ENCODE measurements around the gene TMED10.
"Not testable (repeated sequence)": the region's sequence is repeated elsewhere in the genome, so short reads cannot be mapped to it uniquely, and the experiment has no call there.

Gene TMED10

GRCh38 chr14:75164809-75165208 lies 11.6 kb downstream of the TMED10 start:
- Mint-ChIP-seq H3K4me1 (ENCODE audit: low read depth in 2 of 2) (peaks cover 39 to 53% of the 10 kb centered on the region in 2 donors), H3K36me3 (ENCODE audit: insufficient read depth) (peaks cover 13% of the 10 kb centered on the region), H3K4me3 (no peak overlapping the region), H3K27ac (peak overlapping the region in 1 of 2 donors; percentile 38), H3K9me3 (no peaks in the 10 kb centered on the region), H3K27me3 (no peaks in the 10 kb centered on the region)
- ATAC-seq (replicated peaks) = no peak
- DNase-seq = no peak

GRCh38 chr14:75163677-75164076 lies 12.7 kb downstream of the TMED10 start:
- Mint-ChIP-seq H3K36me3 (ENCODE audit: insufficient read depth) (peaks cover 17% of the 10 kb centered on the region), H3K27me3 (no peaks in the 10 kb centered on the region), H3K9me3 (no peaks in the 10 kb centered on the region), H3K4me1 (ENCODE audit: low read depth in 2 of 2) (peaks cover 38 to 54% of the 10 kb centered on the region in 2 donors), H3K27ac (peak overlapping the region in 1 of 2 donors; percentile 57), H3K4me3 (no peak overlapping the region)
- DNase-seq = no peak
- ATAC-seq (replicated peaks) = no peak

GRCh38 chr14:75162631-75163030 lies 13.8 kb downstream of the TMED10 start:
- ATAC-seq (replicated peaks) (peak; percentile 41), DNase-seq (no peak)
- Mint-ChIP-seq H3K27ac (peak overlapping the region in 1 of 2 donors; percentile 70), H3K4me3 (no peak overlapping the region), H3K4me1 (ENCODE audit: low read depth in 2 of 2) (peaks cover 33 to 44% of the 10 kb centered on the region in 2 donors), H3K27me3 (no peaks in the 10 kb centered on the region), H3K36me3 (ENCODE audit: insufficient read depth) (peaks cover 17% of the 10 kb centered on the region), H3K9me3 (no peaks in the 10 kb centered on the region)

- peak overlapping the region in 1 of 2 donors; percentile 82 for H3K27ac Mint-ChIP-seq
- ATAC-seq (replicated peaks) = no peak
These were observed 17.4 kb downstream of the TMED10 start for GRCh38 chr14:75158843-75159614.

GRCh38 chr14:75156901-75157300 lies 19.5 kb downstream of the TMED10 start:
- H3K27ac Mint-ChIP-seq = peak overlapping the region in 1 of 2 donors; percentile 54
- peak in 1 of 3 experiments; percentile 3 for DNase-seq
- H3K4me1 Mint-ChIP-seq (ENCODE audit: low read depth in 2 of 2) = peaks cover 40 to 52% of the 10 kb centered on the region in 2 donors
- H3K4me3 Mint-ChIP-seq = peak overlapping the region; percentile 15 to 53
- H3K27me3 Mint-ChIP-seq = no peaks in the 10 kb centered on the region
- H3K36me3 Mint-ChIP-seq (ENCODE audit: insufficient read depth) = peaks cover 11% of the 10 kb centered on the region
- no peaks in the 10 kb centered on the region for H3K9me3 Mint-ChIP-seq
- peak; percentile 92 for ATAC-seq (replicated peaks)

More at GRCh38 chr14:75158843-75159614, 17.4 kb downstream of the TMED10 start:
- no peaks in the 10 kb centered on the region for H3K9me3 Mint-ChIP-seq
- H3K4me3 Mint-ChIP-seq = no peak overlapping the region
- H3K36me3 Mint-ChIP-seq (ENCODE audit: insufficient read depth) = peaks cover 12% of the 10 kb centered on the region
- H3K27me3 Mint-ChIP-seq = no peaks in the 10 kb centered on the region
- peaks cover 38 to 42% of the 10 kb centered on the region in 2 donors for H3K4me1 Mint-ChIP-seq (ENCODE audit: low read depth in 2 of 2)
- no peak for DNase-seq

GRCh38 chr14:75156111-75156510 lies 20.3 kb downstream of the TMED10 start:
- Mint-ChIP-seq H3K27me3 (no peaks in the 10 kb centered on the region), H3K9me3 (no peaks in the 10 kb centered on the region), H3K27ac (peak overlapping the region; percentile 47 to 57), H3K4me1 (ENCODE audit: low read depth in 2 of 2) (peaks cover 39 to 56% of the 10 kb centered on the region in 2 donors), H3K4me3 (no peak overlapping the region), H3K36me3 (ENCODE audit: insufficient read depth) (peaks cover 15% of the 10 kb centered on the region)
- ATAC-seq (replicated peaks) (no peak), DNase-seq (no peak)

GRCh38 chr14:75155169-75155568 lies 21.2 kb downstream of the TMED10 start:
- Mint-ChIP-seq H3K4me1 (ENCODE audit: low read depth in 2 of 2) (peaks cover 33 to 47% of the 10 kb centered on the region in 2 donors), H3K27ac (peak overlapping the region; percentile 47 to 57), H3K9me3 (no peaks in the 10 kb centered on the region), H3K36me3 (ENCODE audit: insufficient read depth) (peaks cover 22% of the 10 kb centered on the region), H3K27me3 (no peaks in the 10 kb centered on the region), H3K4me3 (no peak overlapping the region)
- DNase-seq (no peak), ATAC-seq (replicated peaks) (no peak)

- Mint-ChIP-seq H3K4me1 (ENCODE audit: low read depth in 2 of 2) (peaks cover 31 to 41% of the 10 kb centered on the region in 2 donors), H3K27me3 (no peaks in the 10 kb centered on the region), H3K4me3 (no peak overlapping the region), H3K27ac (no peak overlapping the region), H3K36me3 (ENCODE audit: insufficient read depth) (peaks cover 30% of the 10 kb centered on the region), H3K9me3 (no peaks in the 10 kb centered on the region)
- ATAC-seq (replicated peaks) = no peak
- no peak for DNase-seq
These were observed 23.1 kb downstream of the TMED10 start for GRCh38 chr14:75153295-75153694.

- ATAC-seq (replicated peaks) = no peak
- Mint-ChIP-seq H3K4me3 (no peak overlapping the region), H3K27ac (peak overlapping the region in 1 of 2 donors; percentile 68), H3K27me3 (no peaks in the 10 kb centered on the region), H3K9me3 (no peaks in the 10 kb centered on the region), H3K36me3 (ENCODE audit: insufficient read depth) (peaks cover 38% of the 10 kb centered on the region), H3K4me1 (ENCODE audit: low read depth in 2 of 2) (peaks cover 26 to 39% of the 10 kb centered on the region in 2 donors)
- no peak for DNase-seq
These were observed 24.6 kb downstream of the TMED10 start for GRCh38 chr14:75151851-75152250.

GRCh38 chr14:75150637-75151036 lies 25.8 kb downstream of the TMED10 start:
- Mint-ChIP-seq H3K4me1 (ENCODE audit: low read depth in 2 of 2) (peaks cover 28 to 39% of the 10 kb centered on the region in 2 donors), H3K36me3 (ENCODE audit: insufficient read depth) (peaks cover 46% of the 10 kb centered on the region)
- not testable (repeated sequence) for H3K9me3 Mint-ChIP-seq

GRCh38 chr14:75150150-75150549 lies 26.3 kb downstream of the TMED10 start:
- DNase-seq = no peak
- Mint-ChIP-seq H3K4me3 (no peak overlapping the region), H3K36me3 (ENCODE audit: insufficient read depth) (peaks cover 46% of the 10 kb centered on the region), H3K9me3 (no peaks in the 10 kb centered on the region), H3K27me3 (no peaks in the 10 kb centered on the region), H3K27ac (no peak overlapping the region), H3K4me1 (ENCODE audit: low read depth in 2 of 2) (peaks cover 24 to 38% of the 10 kb centered on the region in 2 donors)
- ATAC-seq (replicated peaks) = no peak

More at GRCh38 chr14:75150637-75151036, 25.8 kb downstream of the TMED10 start:
- DNase-seq; ATAC-seq (replicated peaks); H3K4me3 Mint-ChIP-seq; H3K27me3 Mint-ChIP-seq: not testable (repeated sequence)
- peak overlapping the region in 1 of 2 donors; percentile 63 for H3K27ac Mint-ChIP-seq

GRCh38 chr14:75147423-75148071 lies 28.9 kb downstream of the TMED10 start:
- Mint-ChIP-seq H3K27me3 (no peaks in the 10 kb centered on the region), H3K27ac (peak overlapping the region in 1 of 2 donors; percentile 1), H3K36me3 (ENCODE audit: insufficient read depth) (peaks cover 46% of the 10 kb centered on the region), H3K4me1 (ENCODE audit: low read depth in 2 of 2) (peaks cover 29 to 48% of the 10 kb centered on the region in 2 donors), H3K4me3 (no peak overlapping the region), H3K9me3 (no peaks in the 10 kb centered on the region)
- ATAC-seq (replicated peaks) (peak; percentile 62), DNase-seq (no peak)

GRCh38 chr14:75144944-75145343 lies 31.5 kb downstream of the TMED10 start:
- Mint-ChIP-seq H3K4me3 (no peak overlapping the region), H3K27me3 (no peaks in the 10 kb centered on the region), H3K27ac (peak overlapping the region in 1 of 2 donors; percentile 68), H3K4me1 (ENCODE audit: low read depth in 2 of 2) (peaks cover 35 to 52% of the 10 kb centered on the region in 2 donors), H3K9me3 (no peaks in the 10 kb centered on the region), H3K36me3 (ENCODE audit: insufficient read depth) (peaks cover 36% of the 10 kb centered on the region)
- peak; percentile 25 for ATAC-seq (replicated peaks)
- no peak for DNase-seq

All from effector memory CD8-positive, alpha-beta T cell (primary cell).